NCI-H2196 treated with DMSO at 0.1 percent for 48 hours (cell line): ENCODE measurements around the gene RABL2A.
"Not testable (repeated sequence)": the region's sequence is repeated elsewhere in the genome, so short reads cannot be mapped to it uniquely, and the experiment has no call there.

ENCODE experiments used
- DNase-seq: peaks from one replicate; lab custom pipeline; 2025; ENCODE audit not compliant: unreplicated experiment; lab: John Stamatoyannopoulos, UW

The RABL2A gene

GRCh38 chr2:113677330-113677729 is 50.3 kb downstream of the RABL2A start:
- no peak for DNase-seq

- DNase-seq = no peak
Measured at GRCh38 chr2:113679457-113679856, 52.4 kb downstream of the RABL2A start.

GRCh38 chr2:113685471-113685870 is 58.4 kb downstream of the RABL2A start:
- no peak for DNase-seq

GRCh38 chr2:113686537-113686936 is 59.5 kb downstream of the RABL2A start:
- DNase-seq = no peak

- DNase-seq = not testable (repeated sequence)
Measured at GRCh38 chr2:113690871-113691270, 63.8 kb downstream of the RABL2A start.
